ENCODE data around the gene GHRHR.

The GHRHR gene

DNA sequence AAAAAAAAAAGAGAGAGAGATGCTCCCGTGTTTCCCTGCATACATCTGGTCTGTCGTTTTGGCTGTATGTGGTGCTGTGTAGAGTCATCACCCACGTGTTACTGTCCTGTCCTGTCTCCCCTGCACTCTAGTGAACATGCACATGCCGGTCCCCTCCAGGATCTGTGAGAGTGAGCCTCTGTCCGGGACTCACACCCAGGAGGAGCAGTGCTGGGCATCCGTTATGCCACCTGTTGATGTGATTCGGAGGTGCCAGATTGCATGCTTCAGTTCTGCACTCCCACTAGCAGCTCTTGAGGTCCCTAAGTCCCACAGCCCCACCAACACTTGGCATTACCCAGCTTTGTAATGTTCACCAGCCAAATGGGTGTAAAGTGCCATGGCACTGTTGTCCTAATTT is 16.4 kb downstream of the GHRHR start:
- TF ChIP-seq, protein P1, sequence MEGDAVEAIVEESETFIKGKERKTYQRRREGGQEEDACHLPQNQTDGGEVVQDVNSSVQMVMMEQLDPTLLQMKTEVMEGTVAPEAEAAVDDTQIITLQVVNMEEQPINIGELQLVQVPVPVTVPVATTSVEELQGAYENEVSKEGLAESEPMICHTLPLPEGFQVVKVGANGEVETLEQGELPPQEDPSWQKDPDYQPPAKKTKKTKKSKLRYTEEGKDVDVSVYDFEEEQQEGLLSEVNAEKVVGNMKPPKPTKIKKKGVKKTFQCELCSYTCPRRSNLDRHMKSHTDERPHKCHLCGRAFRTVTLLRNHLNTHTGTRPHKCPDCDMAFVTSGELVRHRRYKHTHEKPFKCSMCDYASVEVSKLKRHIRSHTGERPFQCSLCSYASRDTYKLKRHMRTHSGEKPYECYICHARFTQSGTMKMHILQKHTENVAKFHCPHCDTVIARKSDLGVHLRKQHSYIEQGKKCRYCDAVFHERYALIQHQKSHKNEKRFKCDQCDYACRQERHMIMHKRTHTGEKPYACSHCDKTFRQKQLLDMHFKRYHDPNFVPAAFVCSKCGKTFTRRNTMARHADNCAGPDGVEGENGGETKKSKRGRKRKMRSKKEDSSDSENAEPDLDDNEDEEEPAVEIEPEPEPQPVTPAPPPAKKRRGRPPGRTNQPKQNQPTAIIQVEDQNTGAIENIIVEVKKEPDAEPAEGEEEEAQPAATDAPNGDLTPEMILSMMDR (IDR thresholded peaks at IDR 0.05; ENCODE audit: control insufficient read depth, insufficient read depth, low read depth, low read length, missing control alignments), result no peak
- no peak overlapping the region for H3K4me3 ChIP-seq (ENCODE audit: control insufficient read depth, low read depth, low read length)
- DNase-seq (ENCODE audit: low read depth), result no peak

DNA sequence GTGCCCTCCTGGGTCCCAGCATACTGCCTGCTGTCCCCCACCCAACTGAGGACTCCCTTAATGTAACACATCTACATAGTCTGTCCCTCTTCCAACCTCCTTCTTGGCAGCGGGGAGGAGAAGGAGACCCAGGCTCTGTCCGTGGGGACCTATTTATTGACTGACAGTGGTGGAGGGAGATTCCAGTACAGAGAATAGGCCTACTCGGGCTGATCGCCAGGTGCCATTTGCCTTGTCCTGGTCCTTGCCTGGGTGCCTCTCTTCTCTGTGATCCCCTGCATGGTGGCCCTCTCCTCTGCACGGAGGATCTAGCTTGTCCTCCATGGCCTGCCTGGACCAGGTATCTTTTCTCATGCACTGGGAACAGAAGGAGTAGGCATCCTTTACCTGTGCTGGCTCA is 17.0 kb downstream of the GHRHR start:
- no peak for DNase-seq (ENCODE audit: low read depth)
- TF ChIP-seq, protein P1 (IDR thresholded peaks at IDR 0.05; ENCODE audit: control insufficient read depth, insufficient read depth, low read depth, low read length, missing control alignments), result no peak
- no peak overlapping the region for H3K4me3 ChIP-seq (ENCODE audit: control insufficient read depth, low read depth, low read length)

DNA sequence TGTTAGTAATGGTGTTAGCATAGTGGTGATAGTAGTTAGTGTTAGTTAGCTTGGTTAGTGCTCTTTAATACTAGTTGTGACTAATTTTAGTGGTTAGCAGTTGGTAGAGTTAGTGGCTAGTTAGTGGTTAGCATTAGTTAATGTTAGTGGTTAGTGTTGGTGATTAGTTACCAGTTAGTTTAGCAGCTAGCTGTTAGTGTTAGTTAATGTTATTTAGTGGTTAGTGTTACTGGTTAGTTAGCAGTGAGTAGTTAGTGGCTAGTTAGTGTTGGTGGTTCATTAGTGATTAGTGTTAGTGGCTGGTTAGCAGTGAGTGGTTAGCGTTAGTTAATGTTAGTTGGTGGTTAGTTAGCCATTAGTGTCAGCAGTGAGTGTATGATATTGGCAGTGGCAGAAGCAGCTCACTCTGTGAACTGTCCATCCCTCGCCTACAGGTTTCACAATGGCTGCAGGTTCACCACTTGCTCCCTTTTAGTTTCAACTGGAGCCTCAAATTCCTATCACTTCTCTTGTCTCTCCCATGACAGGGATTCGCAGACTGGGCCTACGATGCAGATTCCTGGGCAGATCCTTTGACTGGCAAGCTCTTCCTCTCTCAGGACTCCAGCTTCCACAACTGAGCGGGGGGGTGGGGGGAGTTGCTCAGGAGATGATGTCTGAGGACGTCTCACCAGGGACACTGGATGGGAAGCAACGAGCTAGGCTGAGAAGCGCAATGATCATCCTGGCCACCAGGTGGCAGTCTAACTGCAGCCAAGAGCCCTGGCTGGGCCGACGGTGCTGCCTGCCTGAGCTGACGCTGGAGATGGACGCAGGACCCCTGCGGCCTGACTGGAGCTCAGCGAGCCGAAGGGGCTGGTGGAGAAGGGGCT is 19.5 kb downstream of the GHRHR start:
- H3K4me3 ChIP-seq (ENCODE audit: control insufficient read depth, low read depth, low read length), result no peak overlapping the region
- TF ChIP-seq, protein P1 (IDR thresholded peaks at IDR 0.05; ENCODE audit: control insufficient read depth, insufficient read depth, low read depth, low read length, missing control alignments), result peak; percentile 93
- peak; percentile 17 for DNase-seq (ENCODE audit: low read depth)

DNA sequence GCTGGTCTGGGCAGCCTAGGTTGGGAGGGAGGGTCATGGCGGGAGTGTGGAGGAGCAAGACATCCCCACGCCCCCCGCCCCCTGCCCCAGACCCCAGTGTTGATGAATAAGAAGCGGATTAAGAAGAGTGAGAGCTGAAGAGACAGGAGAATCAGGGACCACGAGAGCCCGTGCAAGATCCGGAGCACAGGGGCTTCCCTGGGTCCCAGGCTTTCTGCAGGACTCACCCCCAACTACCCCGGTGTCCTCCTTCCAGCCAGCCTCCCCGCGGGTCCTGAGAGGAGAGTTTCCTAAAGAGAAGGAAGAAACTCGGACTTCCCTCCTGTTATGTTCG is 20.1 kb downstream of the GHRHR start:
- no peak for DNase-seq (ENCODE audit: low read depth)
- H3K4me3 ChIP-seq (ENCODE audit: control insufficient read depth, low read depth, low read length), result no peak overlapping the region
- TF ChIP-seq, protein P1 (IDR thresholded peaks at IDR 0.05; ENCODE audit: control insufficient read depth, insufficient read depth, low read depth, low read length, missing control alignments), result no peak

DNA sequence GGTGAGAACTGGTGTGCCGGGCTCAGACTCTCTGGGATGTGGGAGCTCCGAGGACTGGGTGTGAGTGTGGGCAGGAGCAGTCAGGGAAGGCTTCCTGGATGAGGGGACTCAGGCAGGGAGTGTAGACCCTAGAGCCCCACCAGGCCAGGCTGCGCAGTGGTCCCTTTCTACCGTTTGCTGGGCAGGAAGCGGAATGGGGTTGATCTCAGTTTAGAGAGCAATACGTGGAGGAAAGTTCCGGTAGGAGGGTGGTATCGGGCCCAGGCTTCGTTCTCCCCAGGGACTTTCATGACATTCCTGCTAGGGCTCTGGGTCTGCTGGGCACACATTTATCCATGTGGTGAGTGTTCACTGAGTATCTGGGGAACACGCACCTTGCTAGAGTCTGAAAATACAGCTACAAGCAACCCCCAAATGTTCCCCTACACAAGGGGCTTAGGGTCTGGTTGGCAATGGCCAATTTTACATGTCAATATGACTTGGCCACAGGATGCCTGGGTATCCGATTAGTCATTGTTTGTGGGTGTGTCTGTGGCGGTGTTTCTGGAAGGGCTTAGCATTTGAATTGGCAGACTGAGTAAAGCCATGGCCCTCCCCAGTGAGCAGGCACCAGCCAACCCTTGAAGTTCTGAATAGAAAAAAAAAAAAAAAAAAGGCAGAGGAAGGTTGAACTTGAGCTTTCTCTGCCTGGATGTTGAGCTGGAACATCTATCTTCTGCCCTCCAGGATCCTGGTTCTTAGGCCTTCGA is 20.8 kb downstream of the GHRHR start:
- TF ChIP-seq, protein P1 (IDR thresholded peaks at IDR 0.05; ENCODE audit: control insufficient read depth, insufficient read depth, low read depth, low read length, missing control alignments), result no peak
- no peak overlapping the region for H3K4me3 ChIP-seq (ENCODE audit: control insufficient read depth, low read depth, low read length)
- DNase-seq (ENCODE audit: low read depth), result peak; percentile 5

DNA sequence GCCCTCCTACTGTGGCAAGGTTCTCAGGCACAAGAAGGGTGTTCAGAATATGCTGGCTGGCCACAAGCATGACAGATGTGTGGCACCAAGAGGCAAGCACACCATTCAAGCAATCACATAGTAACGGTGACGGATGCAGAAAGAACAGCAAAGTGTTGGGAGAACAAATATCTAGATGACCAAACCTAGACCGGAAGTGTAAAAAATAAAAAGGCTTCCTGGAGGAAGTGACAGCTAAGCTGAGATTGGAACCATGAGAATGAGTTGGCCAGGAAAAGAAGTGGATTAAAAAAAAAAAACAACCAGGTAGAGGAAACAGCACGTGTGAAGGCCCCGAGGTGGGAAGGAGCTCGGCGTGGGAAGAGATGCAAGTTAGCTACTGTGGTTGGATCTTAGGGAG is 22.0 kb downstream of the GHRHR start:
- no peak overlapping the region for H3K4me3 ChIP-seq (ENCODE audit: control insufficient read depth, low read depth, low read length)
- TF ChIP-seq, protein P1 (IDR thresholded peaks at IDR 0.05; ENCODE audit: control insufficient read depth, insufficient read depth, low read depth, low read length, missing control alignments), result no peak
- DNase-seq (ENCODE audit: low read depth), result no peak

Data from AG09309 (cell line).